Lung microvascular endothelial cell (primary cell): Measurements from ENCODE around the gene B4GALT6. TPM values are rescaled to one million over a fixed set of nuclear protein-coding genes. Genes with fewer than 3 reads are reported as not detected.

Experiments
- DNase-seq, 2 donors: peaks; one replicate each; pipeline versions ENCODE4 v3.0.0 to v3.0.0-alpha.2; 2010; ENCODE audit warnings: low read depth in 2 of 2
- total RNA-seq: library from RNA; depleted of rRNA; stranded (reverse); fragments of >200 nt; gene quantifications from 2 replicates; pipeline ENCODE4 v1.2.1, GENCODE V29; 2014

Gene B4GALT6
- total RNA-seq, 1 donor from 2014 or later, result 4.4 TPM

DNA sequence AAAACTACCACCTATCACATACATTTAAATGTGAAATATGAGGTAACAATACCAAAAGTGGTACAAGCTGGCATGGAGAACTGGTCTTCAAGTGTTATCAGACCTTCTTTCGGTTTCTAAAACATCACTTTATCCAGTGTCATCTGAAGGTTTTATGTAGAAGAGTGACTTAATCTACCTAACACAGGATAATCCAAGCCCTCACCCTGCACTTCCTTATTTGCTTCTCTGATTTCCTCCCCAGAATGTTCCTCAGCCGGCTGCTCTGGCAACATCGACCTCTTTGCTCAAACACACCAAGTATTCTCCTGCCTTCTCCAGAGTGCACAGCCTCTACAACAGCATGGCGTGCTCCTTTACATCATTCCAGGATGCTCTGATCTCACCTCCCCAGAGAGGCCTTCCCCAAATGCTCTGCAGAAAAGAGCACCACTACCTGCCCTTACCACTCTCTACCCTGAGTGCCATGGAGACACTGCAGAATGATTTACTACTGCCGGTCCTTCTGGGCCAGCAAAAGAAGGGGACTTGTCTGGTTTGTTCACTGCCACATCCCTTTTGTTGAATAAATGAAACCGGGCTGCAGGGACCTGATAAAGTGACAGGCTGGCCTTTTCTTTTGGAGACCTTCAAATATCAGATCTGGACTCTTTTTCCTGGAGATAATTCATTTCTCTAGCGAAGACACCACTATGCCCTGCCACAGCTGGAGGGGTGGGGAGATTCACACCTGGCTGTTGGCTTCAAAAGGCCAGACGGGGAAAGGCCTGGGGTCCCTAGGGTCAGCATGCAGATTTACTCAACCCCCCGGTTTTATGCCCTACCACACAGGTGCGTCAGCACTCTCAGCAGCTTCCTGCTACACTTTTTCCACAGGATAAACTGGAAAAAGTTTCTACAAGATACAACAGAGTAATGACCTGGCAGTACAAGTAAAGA lies 50.7 kb downstream of the B4GALT6 start:
- peak; percentile 12 to 14 for DNase-seq

DNA sequence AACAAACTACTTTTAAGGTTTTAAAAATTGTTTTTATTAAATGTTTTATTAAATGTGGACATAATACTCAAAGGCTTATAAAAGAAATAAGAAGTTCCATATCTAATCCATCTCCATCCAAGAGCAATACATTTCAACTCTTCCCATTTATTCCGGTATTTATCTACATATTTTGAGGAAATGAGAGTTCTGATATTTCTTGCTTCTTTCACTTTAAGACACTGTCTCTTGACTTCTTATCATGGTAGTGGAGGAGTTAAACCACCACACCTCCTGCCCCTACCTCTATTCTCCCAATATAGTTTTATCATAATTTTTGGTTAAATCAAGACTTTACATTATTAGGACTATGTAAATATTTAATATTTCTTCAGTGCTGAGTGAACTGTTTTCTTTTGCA lies 52.0 kb downstream of the B4GALT6 start:
- no peak for DNase-seq

DNA sequence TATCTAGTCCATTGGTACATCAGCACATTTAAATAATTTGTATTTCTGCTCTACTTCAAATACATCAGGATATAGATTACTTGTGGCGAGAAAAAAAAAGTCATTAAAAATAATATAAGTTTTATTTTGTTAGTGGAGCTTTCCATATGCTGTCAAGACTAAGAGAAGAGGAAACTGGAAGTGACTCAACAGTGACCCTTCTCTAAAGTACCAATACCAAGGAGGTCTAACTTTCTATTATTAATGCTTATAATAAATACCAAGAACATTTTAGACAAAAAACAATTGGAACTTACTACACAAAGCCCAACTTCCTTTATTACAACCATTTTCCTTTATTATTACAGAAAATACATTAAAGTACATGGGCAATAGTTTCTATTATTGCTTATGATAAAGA lies 52.9 kb downstream of the B4GALT6 start:
- DNase-seq, result peak in 1 of 2 donors; percentile 57

DNA sequence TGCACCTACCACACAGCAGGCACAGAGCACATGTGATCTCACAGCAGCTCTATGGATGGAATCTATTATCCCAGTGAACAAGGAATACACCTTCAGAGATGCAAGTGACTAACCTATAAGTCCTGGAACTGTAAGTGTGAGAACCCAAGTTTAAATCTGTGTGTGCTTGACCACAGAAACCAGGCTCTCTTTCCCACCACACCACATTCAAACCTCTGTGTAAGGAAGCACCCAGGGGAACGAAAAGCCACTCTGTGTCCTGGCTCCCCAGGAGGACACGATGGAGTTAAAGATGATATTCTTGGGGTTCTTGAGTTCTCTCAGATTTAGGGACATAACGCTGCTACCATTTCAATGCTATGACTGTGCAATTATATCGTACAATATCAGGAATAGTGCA lies 53.8 kb downstream of the B4GALT6 start:
- DNase-seq, result no peak

DNA sequence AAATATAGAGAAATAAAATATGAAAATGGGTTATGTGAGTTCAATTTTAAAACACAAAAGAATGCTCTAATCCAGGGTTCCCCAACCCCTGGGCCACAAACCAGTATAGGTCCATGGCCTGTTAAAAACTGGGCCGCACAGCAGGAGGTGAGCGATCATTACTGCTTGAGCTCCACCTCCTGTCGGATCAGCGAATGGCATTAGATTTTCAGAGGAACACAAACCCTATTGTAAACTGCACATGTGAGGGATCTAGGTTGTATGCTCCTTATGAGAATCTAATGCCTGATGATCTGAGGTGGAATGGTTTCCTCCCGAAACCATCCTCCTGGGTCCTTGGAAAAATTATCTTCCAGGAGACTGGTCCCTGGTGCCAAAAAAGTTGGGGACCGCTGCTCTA lies 58.0 kb downstream of the B4GALT6 start:
- no peak for DNase-seq

DNA sequence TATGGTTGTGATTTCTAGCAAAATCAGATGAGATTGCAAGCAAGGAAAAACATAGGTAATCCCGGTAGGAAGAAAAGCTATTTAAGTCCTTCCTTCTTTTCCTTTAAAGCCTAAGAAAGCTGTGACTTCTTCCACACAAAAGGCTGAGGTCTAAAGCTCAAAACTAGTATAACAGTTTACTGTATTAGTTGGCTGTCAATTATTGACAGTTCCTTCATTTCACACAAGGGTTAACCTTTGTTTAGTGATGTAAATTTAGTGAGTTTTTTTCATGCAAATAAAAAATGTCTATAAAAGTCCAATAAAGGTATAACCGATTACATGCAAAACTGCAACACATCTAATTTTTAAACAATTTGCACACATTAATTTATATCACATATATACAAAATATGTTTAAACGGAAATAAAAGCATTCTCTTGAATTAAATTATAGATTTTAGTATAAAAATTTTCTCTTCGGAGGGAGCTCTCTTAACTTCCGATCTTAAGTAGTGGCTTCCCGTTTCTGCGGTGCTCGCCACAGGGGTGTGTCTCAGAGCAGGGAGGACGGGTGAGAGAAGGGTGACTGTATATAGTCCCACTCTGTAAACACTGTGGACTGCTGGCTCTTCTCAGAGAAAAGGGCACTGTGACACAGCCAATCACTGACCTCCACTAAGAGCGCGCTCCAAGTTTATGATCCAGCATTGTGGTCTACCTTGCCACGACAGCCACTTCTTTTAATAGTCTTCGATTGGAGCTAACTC lies 59.3 kb downstream of the B4GALT6 start:
- no peak for DNase-seq

DNA sequence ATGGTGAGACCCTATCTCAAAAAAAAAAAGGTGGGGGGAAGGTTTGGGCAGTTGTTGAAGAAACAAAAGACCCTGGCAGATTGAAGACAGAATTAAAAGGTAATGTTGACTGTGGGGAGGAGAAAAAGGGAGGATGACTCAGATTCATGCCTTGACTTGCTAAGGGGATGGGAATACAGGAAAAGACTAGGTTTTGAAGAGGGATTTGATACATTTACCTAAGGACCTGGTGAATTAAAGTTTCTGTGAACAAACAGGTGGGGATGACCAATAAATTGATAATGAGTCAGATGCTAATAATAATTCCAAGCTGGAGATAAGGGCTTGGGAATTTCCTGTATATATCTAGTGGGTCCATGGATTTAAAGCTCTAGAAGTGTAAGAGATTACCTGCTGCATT lies 65.1 kb downstream of the B4GALT6 start:
- no peak for DNase-seq

DNA sequence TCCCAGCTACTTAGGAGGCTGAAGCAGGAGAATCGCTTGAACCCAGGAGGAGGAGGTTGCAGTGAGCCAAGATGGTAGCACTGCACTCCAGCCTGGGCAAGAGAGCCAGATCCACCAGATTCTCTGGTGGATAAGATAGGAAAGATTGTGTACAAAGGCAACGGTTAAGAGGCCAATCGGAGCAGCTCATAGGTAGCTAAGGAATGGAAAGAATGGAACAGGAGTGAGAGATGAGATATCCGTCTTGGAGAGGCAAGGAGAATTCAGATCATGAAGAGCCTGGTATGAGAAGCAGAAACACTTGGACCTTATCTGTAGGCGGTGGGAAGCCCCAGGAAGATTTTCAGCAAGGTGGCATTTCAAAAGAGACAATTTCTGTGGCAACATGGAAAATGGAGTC lies 65.6 kb downstream of the B4GALT6 start:
- no peak for DNase-seq

DNA sequence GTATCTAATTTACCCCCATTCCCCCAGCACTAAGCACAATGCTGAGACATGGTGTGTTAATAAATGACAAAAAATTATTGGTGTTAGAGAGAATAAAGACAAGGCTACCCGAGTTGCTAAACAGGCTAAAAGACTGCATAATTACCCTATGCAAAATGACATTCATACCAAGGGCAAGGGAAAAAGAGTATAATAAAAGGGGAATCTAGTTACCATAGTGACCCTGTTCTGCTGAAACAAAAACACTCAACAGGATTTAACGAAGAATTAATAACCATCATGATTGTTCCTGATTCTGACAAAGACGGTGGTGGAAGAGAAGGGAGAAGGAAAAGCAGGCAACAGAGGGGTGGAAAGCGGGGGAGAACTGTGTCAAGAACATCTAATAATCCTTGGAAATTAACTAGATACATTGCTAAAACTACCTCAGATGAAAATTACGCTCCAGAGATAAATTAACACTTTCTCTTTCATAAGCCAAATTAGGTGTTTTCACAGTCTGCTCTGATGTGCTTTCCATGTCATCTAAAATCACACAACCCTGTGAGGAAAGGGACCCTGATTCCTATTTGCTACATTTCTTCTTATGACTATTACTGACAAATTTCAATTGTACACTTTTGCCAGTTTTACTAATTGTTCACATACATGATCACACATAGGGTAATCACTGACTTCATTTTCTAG lies 67.2 kb downstream of the B4GALT6 start:
- no peak for DNase-seq

DNA sequence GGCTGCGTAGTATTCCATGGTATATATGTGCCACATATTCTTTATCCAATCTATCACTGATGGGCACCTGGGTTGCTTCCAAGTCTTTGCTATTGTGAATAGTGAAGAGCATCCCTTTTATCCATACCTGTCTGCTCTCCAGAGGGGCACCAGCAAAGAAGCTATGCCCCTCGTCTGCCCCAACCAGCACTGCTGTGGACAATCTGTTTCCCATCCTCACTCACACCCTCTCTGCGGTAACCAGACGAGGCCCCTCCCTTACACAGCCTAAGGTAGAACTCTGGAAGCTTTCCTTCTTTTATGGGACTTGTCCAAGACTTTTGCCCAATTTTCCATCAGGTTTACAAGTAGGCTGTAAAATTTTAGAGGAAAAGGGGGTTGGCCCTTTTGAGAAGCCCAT lies 67.8 kb downstream of the B4GALT6 start:
- no peak for DNase-seq

DNA sequence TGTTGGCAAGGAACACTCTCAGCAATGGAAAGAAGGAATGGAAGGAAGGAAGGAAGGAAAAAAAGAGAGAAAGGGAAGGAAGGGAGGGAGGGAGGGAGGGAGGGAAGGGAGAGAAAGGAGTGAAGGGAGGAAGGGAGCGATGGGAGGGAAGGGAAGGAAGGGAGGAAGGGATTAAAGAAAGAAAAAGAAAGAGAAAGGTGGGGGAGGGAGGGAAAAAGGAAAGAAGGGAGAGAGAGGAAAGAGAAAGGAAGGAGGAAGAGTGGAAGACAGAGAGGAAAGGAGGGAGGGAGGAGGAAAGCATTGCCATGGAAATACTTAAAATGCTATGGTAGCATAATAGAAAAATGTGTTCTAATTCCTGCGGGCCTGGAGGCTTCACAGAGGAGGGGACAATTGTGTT lies 70.3 kb downstream of the B4GALT6 start:
- DNase-seq, result no peak

DNA sequence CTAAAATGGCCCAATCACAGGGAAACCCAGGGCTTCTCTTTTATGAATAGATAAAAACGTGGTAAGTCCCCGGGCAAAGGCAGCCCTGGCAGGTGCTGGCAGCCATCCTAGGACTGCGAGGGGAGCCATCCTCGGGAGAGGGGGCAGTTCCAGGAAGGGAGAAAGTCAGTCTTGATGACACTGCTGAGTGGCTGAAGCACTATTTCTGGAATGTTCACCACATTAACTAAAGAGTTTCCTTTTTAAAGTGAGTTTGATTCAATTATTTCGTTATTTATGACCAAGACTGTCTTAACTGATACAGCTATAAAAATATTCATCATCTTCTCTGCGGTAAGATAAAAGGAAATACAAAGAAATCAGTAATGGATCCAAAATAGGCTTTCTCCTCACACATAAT lies 72.3 kb downstream of the B4GALT6 start:
- DNase-seq, result no peak

DNA sequence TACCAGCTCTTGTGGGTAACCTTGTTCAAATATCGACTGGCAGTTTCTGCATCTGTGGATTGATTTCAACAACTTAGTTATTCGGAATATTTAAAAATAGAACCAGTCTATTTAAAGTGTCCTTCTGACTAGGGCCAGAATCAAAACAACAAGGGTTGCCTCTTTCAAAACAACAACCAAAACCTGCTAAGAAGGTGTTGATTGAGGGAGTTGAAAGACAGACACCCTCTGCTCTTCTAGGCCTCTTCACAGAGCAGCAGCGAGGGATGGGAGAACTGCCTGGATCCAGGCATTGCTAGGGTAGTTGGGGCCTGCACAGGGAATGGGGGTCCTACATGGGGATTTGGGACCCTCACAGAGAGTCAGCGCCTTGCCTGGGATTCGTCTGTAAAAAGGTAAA lies 72.9 kb downstream of the B4GALT6 start:
- no peak for DNase-seq

DNA sequence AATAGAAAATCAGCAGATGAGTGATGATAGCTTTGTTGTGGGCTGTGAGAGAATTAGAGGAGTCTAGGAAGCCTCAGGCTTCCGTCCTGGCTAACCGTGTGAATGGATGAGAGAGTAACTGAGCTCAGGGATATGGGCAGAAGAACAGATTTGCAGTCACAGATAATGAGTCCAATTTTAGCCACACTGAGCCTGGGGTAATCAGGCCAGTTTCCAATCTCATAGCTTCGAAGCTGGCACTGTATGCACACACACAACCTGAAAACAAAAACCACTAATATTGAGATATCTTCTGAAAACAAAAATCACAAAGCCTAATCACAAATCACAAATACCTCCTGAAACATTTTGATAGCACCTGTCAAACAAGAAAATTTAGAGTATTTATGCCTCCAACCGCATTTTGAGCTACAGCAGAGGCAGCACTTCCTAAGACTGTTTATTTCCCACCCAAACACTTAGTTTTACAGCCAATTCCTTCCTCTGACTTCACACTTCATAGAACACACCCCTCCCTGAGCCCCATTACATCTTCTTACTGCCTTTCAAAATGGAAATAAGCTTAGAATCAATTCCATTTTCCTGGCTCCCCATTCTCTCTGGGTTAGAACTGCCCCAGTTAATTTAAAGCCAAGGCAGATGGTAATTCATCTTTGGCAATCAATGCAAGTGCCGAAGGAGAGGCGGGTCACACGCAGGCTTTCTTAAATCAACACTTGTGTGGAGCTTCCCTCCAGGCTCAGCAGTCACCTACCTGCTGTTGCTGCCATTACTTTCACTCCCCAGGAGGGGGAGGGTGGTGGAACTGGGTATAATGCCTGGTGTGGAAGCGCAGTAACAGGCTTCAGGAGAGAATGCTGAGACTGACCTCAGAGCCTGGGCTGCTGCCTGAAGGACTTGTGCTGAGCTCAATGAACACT lies 73.8 kb downstream of the B4GALT6 start:
- DNase-seq, result peak; percentile 41 to 46

DNA sequence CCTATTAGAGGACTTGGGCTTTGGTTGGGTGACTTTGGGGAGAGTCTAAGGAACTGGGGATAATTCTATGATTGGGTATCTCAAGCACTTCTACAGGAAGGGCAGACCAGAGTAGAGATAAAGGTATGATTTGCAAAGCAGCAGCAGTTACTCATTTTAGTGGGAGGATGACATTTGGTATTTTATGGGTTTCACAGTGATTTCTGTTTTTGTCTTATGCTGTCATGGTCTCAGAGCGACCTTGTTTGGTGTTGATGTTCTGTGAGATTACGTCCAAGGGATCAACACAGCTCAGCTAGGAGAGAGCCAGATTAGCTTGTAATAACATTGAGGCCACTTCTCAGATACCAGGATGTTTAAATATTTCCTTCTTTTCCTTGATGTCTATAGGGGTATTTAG lies 74.5 kb downstream of the B4GALT6 start:
- no peak for DNase-seq

DNA sequence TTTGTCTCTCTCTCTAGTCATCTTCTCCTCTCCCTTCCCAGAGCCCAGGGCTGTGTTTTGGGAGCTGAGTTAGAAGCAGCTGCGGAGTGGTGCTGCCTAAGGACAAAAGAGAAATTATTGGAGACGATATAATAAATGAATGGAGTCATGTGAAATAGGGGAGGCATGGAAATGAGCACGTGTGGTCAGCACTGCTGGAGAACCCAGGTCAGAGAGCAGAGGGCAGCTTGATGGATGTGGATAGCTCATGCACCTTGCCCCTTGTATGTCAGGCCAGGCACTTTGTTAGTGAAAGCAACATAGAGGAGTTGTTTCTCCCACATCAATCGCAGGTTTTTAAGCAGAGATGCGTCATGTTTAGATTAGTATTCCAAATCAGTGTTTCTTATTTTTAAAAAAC lies 77.0 kb downstream of the B4GALT6 start:
- DNase-seq, result no peak

DNA sequence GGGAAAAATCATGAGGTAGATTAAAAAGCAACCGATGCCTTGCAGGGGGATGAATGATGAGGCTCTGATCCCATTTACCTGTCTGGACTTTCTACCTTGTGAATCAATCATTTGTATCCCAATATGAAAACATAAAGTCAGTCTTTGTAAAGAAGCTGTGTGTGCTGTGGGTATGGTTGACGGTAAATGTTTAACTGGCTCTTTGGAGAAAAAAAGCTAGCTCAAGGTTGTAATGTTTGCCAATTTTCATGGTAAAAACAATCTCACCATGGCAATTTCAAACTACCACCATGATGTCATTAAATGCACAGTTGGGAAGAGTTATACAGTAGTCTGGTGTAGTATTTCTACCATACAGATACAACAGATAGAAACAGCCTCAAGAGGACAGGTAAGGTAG lies 78.1 kb downstream of the B4GALT6 start:
- no peak for DNase-seq

DNA sequence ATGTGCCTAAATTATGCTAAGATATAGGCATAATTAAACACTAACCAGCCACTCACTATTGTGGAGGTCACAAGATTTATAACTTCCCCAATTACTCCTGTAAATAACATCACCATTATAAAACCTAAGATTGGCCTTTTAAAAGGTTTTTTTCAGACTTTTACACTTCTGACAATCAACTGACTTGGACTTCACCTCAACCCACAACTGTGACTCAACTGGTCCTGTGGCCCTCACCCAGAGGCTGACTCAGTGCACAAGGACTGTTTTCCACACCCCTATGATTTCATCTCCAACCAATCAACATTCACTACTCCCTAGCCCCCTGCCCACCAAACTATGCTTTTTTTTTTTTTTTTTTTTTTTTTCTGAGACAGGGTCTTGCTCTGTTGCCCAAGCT lies 81.1 kb downstream of the B4GALT6 start:
- DNase-seq, result no peak

DNA sequence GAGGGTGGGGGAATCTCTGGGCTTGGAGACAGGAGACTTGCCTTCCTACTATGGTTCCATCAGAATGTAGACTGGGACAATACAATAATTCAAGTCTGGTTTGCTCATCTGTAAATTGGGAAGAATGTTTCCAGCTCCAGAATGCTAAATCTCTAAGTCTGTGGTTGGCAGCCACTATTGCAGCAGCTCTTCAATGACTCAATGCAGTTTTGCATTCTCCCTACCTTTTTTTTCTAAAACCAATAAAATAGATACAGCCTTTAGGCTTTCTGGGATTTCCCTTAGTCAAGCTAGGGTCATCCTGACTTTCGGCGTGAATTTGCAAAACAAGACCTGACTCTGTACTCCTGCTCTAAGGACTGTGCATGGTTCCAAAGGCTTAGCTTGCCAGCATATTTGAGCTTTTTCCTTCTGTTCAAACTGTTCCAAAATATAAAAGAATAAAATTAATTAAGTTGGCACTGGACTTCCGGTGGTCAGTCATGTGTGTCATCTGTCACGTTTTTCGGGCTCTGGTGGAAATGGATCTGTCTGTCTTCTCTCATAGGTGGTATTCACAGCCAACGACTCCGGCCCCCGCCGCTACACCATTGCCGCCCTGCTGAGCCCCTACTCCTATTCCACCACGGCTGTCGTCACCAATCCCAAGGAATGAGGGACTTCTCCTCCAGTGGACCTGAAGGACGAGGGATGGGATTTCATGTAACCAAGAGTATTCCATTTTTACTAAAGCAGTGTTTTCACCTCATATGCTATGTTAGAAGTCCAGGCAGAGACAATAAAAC lies 86.2 kb downstream of the B4GALT6 start:
- DNase-seq, result no peak
